ENCODE measurements around the gene EEA1. TPM values are rescaled to one million over a fixed set of nuclear protein-coding genes. Genes with fewer than 3 reads are reported as not detected.

Gene EEA1
- total and polyA plus RNA-seq, 10 of the 15 experiments (the other 5 are each of a cell fraction or from before 2014, with no cell fraction given), result 5.5 to 40.3 (median 13.5) TPM

GRCh38 chr12:92786045-92786444, 143.1 kb downstream of the EEA1 start:
- ATAC-seq, result no peak
- FAIRE-seq, result no peak
- Histone ChIP-seq H3K4me3 (no peak overlapping the region), H3K36me3 (ENCODE audit: control insufficient read depth in 2 of 2, insufficient read depth in 2 of 2, low read length in 1 of 2) (peaks cover 2 to 5% of the 10 kb centered on the region in 2 experiments; a peak in 2 of 4 replicates), H3K79me2 (ENCODE audit: control insufficient read depth, insufficient read depth, low read length) (no peaks in the 10 kb centered on the region), H4K20me1 (ENCODE audit: control insufficient read depth, insufficient read depth) (no peaks in the 10 kb centered on the region), H3K9me3 (replicated peaks; ENCODE audit: control insufficient read depth, insufficient read depth, low read length) (no peaks in the 10 kb centered on the region; the same call in 2 of the 3 replicates), H3K27me3 (replicated peaks in 1 of 2; ENCODE audit: control insufficient read depth in 2 of 2, insufficient read depth in 2 of 2, low read length in 1 of 2) (no peaks in the 10 kb centered on the region), H3K4me2 (ENCODE audit: control insufficient read depth, insufficient read depth) (no peak overlapping the region), H3K4me1 (ENCODE audit: control insufficient read depth, insufficient read depth, low read length) (peaks cover 2% of the 10 kb centered on the region; the same call in 1 of the 2 replicates), H2AFZ (ENCODE audit: control insufficient read depth, low read depth, low read length) (no peak overlapping the region), H3K27ac (ENCODE audit: control insufficient read depth, insufficient read depth) (no peak overlapping the region), H3K9ac (ENCODE audit: control insufficient read depth, insufficient read depth, low read length) (no peak overlapping the region)
- intact Hi-C loops (cut with micrococcal nuclease; ENCODE audit: unreplicated experiment) (loop anchor here (5.0 kb wide), 3 partner anchors 141 to 1316 kb away; partner anchors contain the start of gene EEA1), in situ Hi-C loops (cut with MboI) (loop anchor here (10.0 kb wide), 1 partner anchor 1309 kb away; no protein-coding TSS in a partner anchor)
- CTCF ChIA-PET, result interaction anchor here (0.6 to 6.0 kb wide), 34 partner anchors 9 to 1605 kb away, joined by 3 to 37 read pairs (median 4); no protein-coding TSS in a partner anchor
- WGBS (ENCODE audit: insufficient coverage, insufficient replicate concordance, low lambda C conversion rate, missing lambda C conversion rate), result 100% methylated on average over 1 of the region's 1 CpG
- SMC1A ChIA-PET (ENCODE audit: uncharacterized antibody, unreplicated experiment), result interaction anchor here (0.6 to 4.2 kb wide), 35 partner anchors 9 to 1405 kb away, joined by 3 to 30 read pairs (median 4); partner anchors contain the start of gene PLEKHG7
- RAD21 ChIA-PET (ENCODE audit: unreplicated experiment), result interaction anchor here (0.7 to 4.2 kb wide), 21 partner anchors 10 to 1316 kb away, joined by 3 to 26 read pairs (median 3); no protein-coding TSS in a partner anchor
- POLR2A ChIA-PET, result no interaction called here
- no peak for DNase-seq (ENCODE audit: low read depth, low spot score)
- TF ChIP-seq HDAC6 (IDR thresholded peaks at IDR 0.05; ENCODE audit: unreplicated experiment) (no peak), BCL11A (IDR thresholded peaks at IDR 0.05; ENCODE audit: low read depth, low read length) (no peak), JUND (IDR thresholded peaks at IDR 0.05; ENCODE audit: low read depth, low read length) (no peak), LARP7 (IDR thresholded peaks at IDR 0.05) (no peak), BCL3 (IDR thresholded peaks at IDR 0.05; ENCODE audit: borderline replicate concordance, insufficient read depth, low read depth, low read length, poor library complexity, severe bottlenecking) (no peak), WRNIP1 (IDR thresholded peaks at IDR 0.05; ENCODE audit: borderline replicate concordance, low read depth, low read length) (no peak), CEBPB (IDR thresholded peaks at IDR 0.05; ENCODE audit: borderline replicate concordance in 1 of 2, low read depth in 2 of 2, low read length in 2 of 2) (no peak), NKRF (conservative IDR thresholded peaks at IDR 0.05) (no peak), CHD1 (IDR thresholded peaks at IDR 0.05; ENCODE audit: low read depth, low read length) (no peak), ZNF384 (IDR thresholded peaks at IDR 0.05; ENCODE audit: borderline replicate concordance, low read depth, low read length) (no peak), EGR1 (IDR thresholded peaks at IDR 0.05; ENCODE audit: borderline replicate concordance in 1 of 2, low read depth in 2 of 2, low read length in 2 of 2) (no peak), KDM1A (IDR thresholded peaks at IDR 0.05; ENCODE audit: borderline replicate concordance) (no peak), ZBED1 (IDR thresholded peaks at IDR 0.05; ENCODE audit: borderline replicate concordance) (no peak), POLR2A (IDR thresholded peaks at IDR 0.05; ENCODE audit: low read depth, low read length) (no peak), ZNF217 (IDR thresholded peaks at IDR 0.05) (no peak), IRF4 (IDR thresholded peaks at IDR 0.05; ENCODE audit: low read depth, low read length) (no peak), NR2F1 (conservative IDR thresholded peaks at IDR 0.05) (no peak)
- BruUV-seq (replicated peaks), result no TSS peak
